Activated CD4-positive, alpha-beta T cell treated with anti-CD3 and anti-CD28 coated beads for 36 hours (primary cell): ENCODE measurements around the gene ZNF691. TPM values are rescaled to one million over a fixed set of nuclear protein-coding genes. Genes with fewer than 3 reads are reported as not detected.
"Not testable (repeated sequence)": the region's sequence is repeated elsewhere in the genome, so short reads cannot be mapped to it uniquely, and the experiment has no call there.

Source experiments
- ATAC-seq: fragments of 200-7000 bp; cut with Tn5 transposase; one replicate; pipeline ENCODE4 v1.10.0; 2021; ENCODE audit warnings: mild to moderate bottlenecking, moderate library complexity
- CTCF ChIA-PET: fragments of 350-600 bp; sonication (Branson Sonifier 250); formaldehyde crosslinking; loops from one replicate; lab custom pipeline; 2021; ENCODE audit warnings: antibody characterized with exemption; lab: Charles Lee
- POLR2A ChIA-PET: fragments of 350-600 bp; sonication (Branson Sonifier 250); formaldehyde crosslinking; loops from one replicate; lab custom pipeline; 2021; ENCODE audit warnings: antibody characterized with exemption, inconsistent platforms; lab: Charles Lee
- DNase-seq: peaks from one replicate; pipeline ENCODE4 v3.0.0-alpha.2; 2020
- H3K27ac Mint-ChIP-seq: one replicate; pipeline ENCODE4 v1.8.0; 2021; ENCODE audit warnings: mixed read lengths
- H3K27me3 Mint-ChIP-seq: one replicate; pipeline ENCODE4 v1.8.0; 2021; ENCODE audit warnings: mixed read lengths
- H3K36me3 Mint-ChIP-seq: one replicate; pipeline ENCODE4 v1.8.0; 2021; ENCODE audit warnings: low read depth, mixed read lengths
- H3K4me1 Mint-ChIP-seq: one replicate; pipeline ENCODE4 v1.8.0; 2021; ENCODE audit warnings: mixed read lengths
- H3K4me3 Mint-ChIP-seq: one replicate; pipeline ENCODE4 v1.8.0; 2021; ENCODE audit warnings: mild to moderate bottlenecking, moderate library complexity, mixed read lengths
- H3K9me3 Mint-ChIP-seq: one replicate; pipeline ENCODE4 v1.8.0; 2021; ENCODE audit warnings: low read depth, mixed read lengths
- intact Hi-C, 2 experiments: fragments of 100-400 bp; cut with DNase I in 1 of 2; cut with micrococcal nuclease in 1 of 2; formaldehyde crosslinking; loops; one replicate each; pipeline versions ENCODE4 v1.14.2 to v1.15.1; 2022 to 2024; cut with DNase I, micrococcal nuclease
- total RNA-seq, 2 experiments: library from RNA; stranded (reverse); gene quantifications; one replicate each; pipeline ENCODE4 v1.2.3, GENCODE V29; 2021

Gene ZNF691
- total RNA-seq, 2 experiments from 2014 or later: 10.5 to 11.7 TPM

- no peaks in the 10 kb centered on the region for H3K27me3 Mint-ChIP-seq
- peaks cover 10% of the 10 kb centered on the region for H3K9me3 Mint-ChIP-seq
- H3K36me3 Mint-ChIP-seq: peaks cover 32% of the 10 kb centered on the region
- H3K4me1 Mint-ChIP-seq: peaks cover 14% of the 10 kb centered on the region
- ChIA-PET POLR2A (interaction anchor here (0.8 kb wide), 1 partner anchor 75 kb away, joined by 6 read pairs; no protein-coding TSS in a partner anchor), CTCF (no interaction called here)
- H3K4me3 Mint-ChIP-seq: no peak overlapping the region
- ATAC-seq (no peak), DNase-seq (no peak)
- no peak overlapping the region for H3K27ac Mint-ChIP-seq
- intact Hi-C loops: no loop called here
Observed at GRCh38 chr1:42853116-42853884, 6.9 kb downstream of the ZNF691 start.

- ATAC-seq, H3K36me3 Mint-ChIP-seq, intact Hi-C loops, H3K27ac Mint-ChIP-seq, H3K4me1 Mint-ChIP-seq, DNase-seq, POLR2A ChIA-PET, CTCF ChIA-PET, H3K4me3 Mint-ChIP-seq: not testable (repeated sequence)
- Mint-ChIP-seq H3K27me3 (peaks cover 16% of the 10 kb centered on the region), H3K9me3 (peaks cover 15% of the 10 kb centered on the region)
Observed at GRCh38 chr1:42856554-42856953, 10.1 kb downstream of the ZNF691 start.

GRCh38 chr1:42859366-42859765 is 13.0 kb downstream of the ZNF691 start:
- POLR2A ChIA-PET, H3K36me3 Mint-ChIP-seq, intact Hi-C loops, H3K4me3 Mint-ChIP-seq, H3K27ac Mint-ChIP-seq, ATAC-seq, H3K4me1 Mint-ChIP-seq, DNase-seq: not testable (repeated sequence)
- Mint-ChIP-seq H3K9me3 (peaks cover 11% of the 10 kb centered on the region), H3K27me3 (peaks cover 24% of the 10 kb centered on the region)
- CTCF ChIA-PET: interaction anchor here (0.7 to 1.1 kb wide), 2 partner anchors 51 to 79 kb away, joined by 3 to 4 read pairs; no protein-coding TSS in a partner anchor

- ChIA-PET POLR2A (no interaction called here), CTCF (interaction anchor here (0.5 kb wide), 1 partner anchor 63 kb away, joined by 3 read pairs; no protein-coding TSS in a partner anchor)
- Mint-ChIP-seq H3K36me3 (no peaks in the 10 kb centered on the region), H3K27me3 (peaks cover 24% of the 10 kb centered on the region), H3K27ac (no peak overlapping the region), H3K4me3 (no peak overlapping the region), H3K9me3 (peaks cover 11% of the 10 kb centered on the region), H3K4me1 (no peaks in the 10 kb centered on the region)
- DNase-seq: no peak
- ATAC-seq: no peak
- intact Hi-C loops: no loop called here
Observed at GRCh38 chr1:42860339-42861013, 14.1 kb downstream of the ZNF691 start.

- intact Hi-C loops: no loop called here
- DNase-seq (no peak), ATAC-seq (no peak)
- Mint-ChIP-seq H3K27me3 (peaks cover 24% of the 10 kb centered on the region), H3K27ac (no peak overlapping the region), H3K36me3 (no peaks in the 10 kb centered on the region), H3K4me3 (no peak overlapping the region), H3K9me3 (peaks cover 11% of the 10 kb centered on the region), H3K4me1 (no peaks in the 10 kb centered on the region)
- ChIA-PET POLR2A (no interaction called here), CTCF (interaction anchor here (0.6 to 1.0 kb wide), 2 partner anchors 213 to 301 kb away, joined by 3 to 7 read pairs; no protein-coding TSS in a partner anchor)
Observed at GRCh38 chr1:42861014-42861399, 14.6 kb downstream of the ZNF691 start.

GRCh38 chr1:42866549-42866948 is 20.1 kb downstream of the ZNF691 start:
- H3K4me1 Mint-ChIP-seq: no peaks in the 10 kb centered on the region
- intact Hi-C loops: no loop called here
- no peak overlapping the region for H3K27ac Mint-ChIP-seq
- ChIA-PET POLR2A (no interaction called here), CTCF (no interaction called here)
- no peaks in the 10 kb centered on the region for H3K36me3 Mint-ChIP-seq
- no peak for DNase-seq
- peaks cover 8% of the 10 kb centered on the region for H3K27me3 Mint-ChIP-seq
- no peak for ATAC-seq
- no peaks in the 10 kb centered on the region for H3K9me3 Mint-ChIP-seq
- no peak overlapping the region for H3K4me3 Mint-ChIP-seq

GRCh38 chr1:42868466-42868865 is 22.1 kb downstream of the ZNF691 start:
- ATAC-seq, H3K27me3 Mint-ChIP-seq, H3K36me3 Mint-ChIP-seq, H3K4me1 Mint-ChIP-seq, H3K27ac Mint-ChIP-seq, H3K9me3 Mint-ChIP-seq, intact Hi-C loops, POLR2A ChIA-PET, H3K4me3 Mint-ChIP-seq, CTCF ChIA-PET, DNase-seq: not testable (repeated sequence)

- H3K36me3 Mint-ChIP-seq, H3K27me3 Mint-ChIP-seq, DNase-seq, H3K9me3 Mint-ChIP-seq, intact Hi-C loops, CTCF ChIA-PET, POLR2A ChIA-PET, H3K4me3 Mint-ChIP-seq, H3K27ac Mint-ChIP-seq, ATAC-seq, H3K4me1 Mint-ChIP-seq: not testable (repeated sequence)
Observed at GRCh38 chr1:42869254-42869653, 22.8 kb downstream of the ZNF691 start.

- DNase-seq, H3K36me3 Mint-ChIP-seq, ATAC-seq, H3K4me1 Mint-ChIP-seq, H3K4me3 Mint-ChIP-seq, intact Hi-C loops, H3K27ac Mint-ChIP-seq, CTCF ChIA-PET, H3K27me3 Mint-ChIP-seq, POLR2A ChIA-PET, H3K9me3 Mint-ChIP-seq: not testable (repeated sequence)
Observed at GRCh38 chr1:42869751-42870150, 23.3 kb downstream of the ZNF691 start.

- H3K9me3 Mint-ChIP-seq, H3K27ac Mint-ChIP-seq, POLR2A ChIA-PET, ATAC-seq, H3K27me3 Mint-ChIP-seq, H3K4me3 Mint-ChIP-seq, DNase-seq, H3K36me3 Mint-ChIP-seq, intact Hi-C loops, H3K4me1 Mint-ChIP-seq: not testable (repeated sequence)
- CTCF ChIA-PET: interaction anchor here (0.7 kb wide), 1 partner anchor 96 kb away, joined by 3 read pairs; no protein-coding TSS in a partner anchor
Observed at GRCh38 chr1:42873108-42873507, 26.7 kb downstream of the ZNF691 start.

- ChIA-PET CTCF (no interaction called here), POLR2A (no interaction called here)
- no peak overlapping the region for H3K27ac Mint-ChIP-seq
- no peaks in the 10 kb centered on the region for H3K4me1 Mint-ChIP-seq
- peaks cover 6% of the 10 kb centered on the region for H3K9me3 Mint-ChIP-seq
- no peaks in the 10 kb centered on the region for H3K36me3 Mint-ChIP-seq
- H3K4me3 Mint-ChIP-seq: no peak overlapping the region
- no peak for ATAC-seq
- no peak for DNase-seq
- H3K27me3 Mint-ChIP-seq: no peaks in the 10 kb centered on the region
- intact Hi-C loops: no loop called here
Observed at GRCh38 chr1:42873670-42874069, 27.3 kb downstream of the ZNF691 start.

- Mint-ChIP-seq H3K27me3 (no peaks in the 10 kb centered on the region), H3K4me3 (no peak overlapping the region), H3K27ac (no peak overlapping the region), H3K4me1 (no peaks in the 10 kb centered on the region), H3K9me3 (peaks cover 6% of the 10 kb centered on the region), H3K36me3 (no peaks in the 10 kb centered on the region)
- ChIA-PET CTCF (no interaction called here), POLR2A (no interaction called here)
- DNase-seq: no peak
- ATAC-seq: no peak
- intact Hi-C loops: no loop called here
Observed at GRCh38 chr1:42876009-42876408, 29.6 kb downstream of the ZNF691 start.
